Measurements from ENCODE around the gene DRGX. TPM values are rescaled to one million over a fixed set of nuclear protein-coding genes. Genes with fewer than 3 reads are reported as not detected.

DRGX gene
- polyA plus RNA-seq, 1 experiment = not detected

DNA sequence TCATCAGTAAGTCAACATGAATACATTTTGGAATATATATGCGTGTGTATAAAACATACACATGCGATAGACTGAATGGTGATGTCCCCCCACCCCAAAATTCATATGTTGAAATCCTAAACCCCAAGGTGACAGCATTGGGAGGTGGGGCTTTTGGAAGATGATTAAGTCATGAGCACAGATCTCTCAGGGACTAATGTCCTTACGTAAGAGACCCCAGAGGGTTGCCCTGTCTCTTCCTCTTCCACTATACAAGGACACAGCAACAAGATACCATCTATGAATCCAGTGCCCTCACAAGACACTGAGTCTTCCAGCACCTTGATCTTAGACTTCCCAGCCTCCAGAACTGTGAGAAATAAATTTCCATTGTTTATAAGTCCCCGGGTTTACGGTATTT, 22.5 kb downstream of the DRGX start:
- no peak for DNase-seq (ENCODE audit: low read depth, low spot score)
- Histone ChIP-seq H3K27ac (ENCODE audit: low read depth, low read length) (no peak overlapping the region), H3K4me3 (ENCODE audit: low read depth, low read length) (no peak overlapping the region), H3K27me3 (ENCODE audit: control insufficient read depth, insufficient read depth, low read length) (peaks cover 14% of the 10 kb centered on the region), H3K9me3 (ENCODE audit: control insufficient read depth, insufficient read depth, low read length) (no peaks in the 10 kb centered on the region)
- POLR2A ChIA-PET = no interaction called here
- CTCF ChIA-PET = no interaction called here
- TF ChIP-seq, protein P1, sequence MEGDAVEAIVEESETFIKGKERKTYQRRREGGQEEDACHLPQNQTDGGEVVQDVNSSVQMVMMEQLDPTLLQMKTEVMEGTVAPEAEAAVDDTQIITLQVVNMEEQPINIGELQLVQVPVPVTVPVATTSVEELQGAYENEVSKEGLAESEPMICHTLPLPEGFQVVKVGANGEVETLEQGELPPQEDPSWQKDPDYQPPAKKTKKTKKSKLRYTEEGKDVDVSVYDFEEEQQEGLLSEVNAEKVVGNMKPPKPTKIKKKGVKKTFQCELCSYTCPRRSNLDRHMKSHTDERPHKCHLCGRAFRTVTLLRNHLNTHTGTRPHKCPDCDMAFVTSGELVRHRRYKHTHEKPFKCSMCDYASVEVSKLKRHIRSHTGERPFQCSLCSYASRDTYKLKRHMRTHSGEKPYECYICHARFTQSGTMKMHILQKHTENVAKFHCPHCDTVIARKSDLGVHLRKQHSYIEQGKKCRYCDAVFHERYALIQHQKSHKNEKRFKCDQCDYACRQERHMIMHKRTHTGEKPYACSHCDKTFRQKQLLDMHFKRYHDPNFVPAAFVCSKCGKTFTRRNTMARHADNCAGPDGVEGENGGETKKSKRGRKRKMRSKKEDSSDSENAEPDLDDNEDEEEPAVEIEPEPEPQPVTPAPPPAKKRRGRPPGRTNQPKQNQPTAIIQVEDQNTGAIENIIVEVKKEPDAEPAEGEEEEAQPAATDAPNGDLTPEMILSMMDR (IDR thresholded peaks at IDR 0.05; ENCODE audit: low read depth, low read length) = no peak

DNA sequence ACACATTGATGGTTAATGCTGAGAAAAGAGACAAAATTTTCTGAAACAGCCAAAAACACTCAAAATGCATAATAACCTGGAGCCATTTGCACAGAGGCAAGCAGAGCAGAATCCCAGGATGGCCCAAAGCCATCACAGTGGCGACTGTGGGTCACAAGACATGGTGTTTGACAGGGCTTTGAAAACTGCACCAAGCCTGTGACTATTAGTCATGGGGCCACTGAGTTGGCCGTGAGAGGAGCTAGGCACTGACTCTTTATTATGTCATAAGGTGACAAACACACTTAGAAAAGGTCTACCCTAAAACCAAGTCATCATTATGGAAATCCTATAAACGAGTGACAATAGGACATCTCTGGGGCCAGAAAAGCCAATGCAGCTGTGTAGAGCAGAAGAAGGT, 23.9 kb downstream of the DRGX start:
- DNase-seq (ENCODE audit: low read depth, low spot score) = no peak
- Histone ChIP-seq H3K9me3 (ENCODE audit: control insufficient read depth, insufficient read depth, low read length) (no peaks in the 10 kb centered on the region), H3K4me3 (ENCODE audit: low read depth, low read length) (no peak overlapping the region), H3K27ac (ENCODE audit: low read depth, low read length) (no peak overlapping the region), H3K27me3 (ENCODE audit: control insufficient read depth, insufficient read depth, low read length) (peaks cover 12% of the 10 kb centered on the region)
- ChIA-PET POLR2A (no interaction called here), CTCF (no interaction called here)
- TF ChIP-seq, protein P1 (IDR thresholded peaks at IDR 0.05; ENCODE audit: low read depth, low read length) = no peak

DNA sequence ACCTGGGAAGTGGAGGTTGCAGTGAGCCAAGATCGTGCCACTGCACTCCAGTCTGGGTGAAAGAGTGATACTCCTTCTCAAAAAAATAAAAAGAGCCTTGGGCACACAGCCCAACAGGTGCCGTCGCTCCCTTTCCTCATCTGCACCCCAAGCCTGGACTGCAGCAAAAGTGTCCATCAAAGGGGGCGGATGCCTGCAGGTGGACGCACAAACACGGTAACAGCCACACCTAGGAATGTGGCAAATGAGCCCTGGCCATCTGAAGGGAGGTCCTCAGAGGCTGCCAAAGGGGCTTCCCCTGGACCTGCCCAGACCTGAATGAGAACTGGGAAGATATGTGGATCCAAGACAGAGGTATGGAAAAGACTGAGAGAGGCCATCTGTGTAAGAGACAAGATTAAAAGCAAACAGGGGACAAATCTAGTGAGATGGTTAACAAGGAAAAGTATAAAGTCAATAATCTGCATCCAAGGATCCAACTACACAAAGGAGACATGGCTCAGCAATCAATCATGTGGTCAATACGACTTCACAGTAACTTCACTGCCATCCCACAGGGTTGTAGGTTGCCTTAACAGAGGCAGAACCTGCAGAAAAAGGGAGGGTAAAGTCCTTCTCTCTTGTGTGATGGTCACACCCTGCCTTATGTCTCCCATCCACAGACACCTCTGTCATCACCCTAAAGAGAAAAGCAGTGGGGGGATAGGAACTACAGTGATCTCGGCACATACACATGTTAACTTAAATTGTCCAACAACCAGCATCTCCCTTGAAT, 25.4 kb downstream of the DRGX start:
- Histone ChIP-seq H3K4me3 (ENCODE audit: low read depth, low read length) (no peak overlapping the region), H3K9me3 (ENCODE audit: control insufficient read depth, insufficient read depth, low read length) (no peaks in the 10 kb centered on the region), H3K27ac (ENCODE audit: low read depth, low read length) (no peak overlapping the region), H3K27me3 (ENCODE audit: control insufficient read depth, insufficient read depth, low read length) (peaks cover 3% of the 10 kb centered on the region)
- no peak for DNase-seq (ENCODE audit: low read depth, low spot score)
- POLR2A ChIA-PET = no interaction called here
- TF ChIP-seq, protein P1 (IDR thresholded peaks at IDR 0.05; ENCODE audit: low read depth, low read length) = no peak
- CTCF ChIA-PET = no interaction called here

DNA sequence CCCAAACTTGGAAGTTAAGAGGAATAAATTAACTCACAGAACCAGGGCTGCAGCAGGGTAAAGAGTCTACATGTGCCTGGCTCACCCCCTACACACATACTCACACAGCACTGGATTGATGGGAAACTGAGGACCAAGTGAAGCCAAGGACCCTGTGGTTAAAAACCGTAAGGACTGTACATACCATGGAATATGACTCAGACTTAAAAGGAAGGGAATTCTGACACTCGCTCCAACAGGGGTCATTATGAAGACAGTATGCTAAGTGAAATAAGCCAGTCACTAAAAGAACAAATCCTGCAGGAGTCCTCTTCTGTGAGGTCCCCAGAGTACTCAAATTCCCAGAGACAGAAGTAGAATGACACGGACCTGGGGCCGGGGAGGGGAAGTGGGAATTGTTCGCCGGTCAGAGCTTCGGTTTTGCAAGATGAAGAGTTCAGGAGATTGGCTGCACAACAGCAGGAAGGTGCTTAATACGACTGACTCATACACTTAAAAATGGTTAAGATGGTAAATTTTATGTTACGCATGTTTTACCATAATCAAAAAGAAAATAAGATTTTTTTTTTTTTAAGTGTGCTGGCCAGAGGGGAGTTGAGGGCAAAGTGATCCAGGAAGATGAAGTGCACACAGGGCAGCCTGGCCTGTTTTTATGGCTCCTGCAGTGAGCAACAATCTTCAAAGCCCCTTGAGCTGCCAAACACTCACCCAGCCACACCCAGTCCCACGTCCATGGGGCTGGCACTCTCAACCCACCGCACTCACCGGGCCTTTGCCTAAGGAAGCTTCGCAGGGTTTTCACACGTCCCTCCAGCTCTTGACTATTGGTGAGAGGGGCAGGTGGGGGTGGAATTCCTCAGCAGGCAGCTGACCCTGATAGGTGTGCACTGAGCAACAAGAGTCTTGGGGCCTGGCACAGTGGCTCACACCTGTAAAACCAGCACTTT, 26.4 kb downstream of the DRGX start:
- peaks cover 7% of the 10 kb centered on the region for H3K27me3 ChIP-seq (ENCODE audit: control insufficient read depth, insufficient read depth, low read length)
- CTCF ChIA-PET = no interaction called here
- no peak for DNase-seq (ENCODE audit: low read depth, low spot score)
- H3K27ac ChIP-seq (ENCODE audit: low read depth, low read length) = no peak overlapping the region
- H3K4me3 ChIP-seq (ENCODE audit: low read depth, low read length) = no peak overlapping the region
- TF ChIP-seq, protein P1 (IDR thresholded peaks at IDR 0.05; ENCODE audit: low read depth, low read length) = no peak
- H3K9me3 ChIP-seq (ENCODE audit: control insufficient read depth, insufficient read depth, low read length) = no peaks in the 10 kb centered on the region
- POLR2A ChIA-PET = no interaction called here

DNA sequence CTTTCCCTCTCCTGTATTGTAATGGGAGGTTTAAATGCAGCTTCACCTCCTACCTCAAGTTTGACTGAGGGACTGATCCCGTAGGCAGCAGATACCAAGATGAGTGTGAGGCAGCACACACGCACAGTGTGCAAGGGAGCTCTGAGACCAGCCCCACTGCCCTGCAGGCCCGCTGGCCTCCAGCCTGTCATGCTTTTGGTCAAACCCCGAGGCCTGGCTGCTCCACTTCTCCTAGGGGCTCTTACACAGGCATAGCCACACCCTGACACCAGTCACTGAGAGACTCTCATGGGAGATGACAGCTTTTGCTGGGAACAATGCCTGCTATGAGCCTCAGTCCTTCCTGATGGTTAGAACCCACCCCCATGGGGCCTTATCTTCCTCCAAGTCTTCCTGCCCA, 27.6 kb downstream of the DRGX start:
- H3K27ac ChIP-seq (ENCODE audit: low read depth, low read length) = no peak overlapping the region
- no peak for DNase-seq (ENCODE audit: low read depth, low spot score)
- H3K27me3 ChIP-seq (ENCODE audit: control insufficient read depth, insufficient read depth, low read length) = peaks cover 7% of the 10 kb centered on the region
- TF ChIP-seq, protein P1 (IDR thresholded peaks at IDR 0.05; ENCODE audit: low read depth, low read length) = no peak
- H3K4me3 ChIP-seq (ENCODE audit: low read depth, low read length) = no peak overlapping the region
- ChIA-PET POLR2A (no interaction called here), CTCF (no interaction called here)
- no peaks in the 10 kb centered on the region for H3K9me3 ChIP-seq (ENCODE audit: control insufficient read depth, insufficient read depth, low read length)

All from AG04450 (cell line).